ENCODE measurements around the gene RIMBP2. TPM values are rescaled to one million over a fixed set of nuclear protein-coding genes. Genes with fewer than 3 reads are reported as not detected.

The RIMBP2 gene
- total RNA-seq, 1 donor from 2014 or later = 0.09 TPM

GRCh38 chr12:130523208-130523607 is 192.9 kb downstream of the RIMBP2 start:
- ATAC-seq (no peak), DNase-seq (no peak)
- no peak overlapping the region for H3K27ac ChIP-seq
- no peaks in the 10 kb centered on the region for H3K9me3 ChIP-seq
- intact Hi-C loops (cut with DNase I) = no loop called here
- H3K4me3 ChIP-seq = no peak overlapping the region
- no peaks in the 10 kb centered on the region for H3K4me1 ChIP-seq
- TF ChIP-seq CTCF (IDR thresholded peaks at IDR 0.05) = no peak
- no peaks in the 10 kb centered on the region for H3K27me3 ChIP-seq
- H3K36me3 ChIP-seq = no peaks in the 10 kb centered on the region

GRCh38 chr12:130522244-130522834 is 193.8 kb downstream of the RIMBP2 start:
- TF ChIP-seq CTCF (IDR thresholded peaks at IDR 0.05) = no peak
- no peak for DNase-seq
- ATAC-seq = no peak
- Histone ChIP-seq H3K4me3 (no peak overlapping the region), H3K36me3 (no peaks in the 10 kb centered on the region), H3K27me3 (no peaks in the 10 kb centered on the region), H3K27ac (no peak overlapping the region), H3K4me1 (no peaks in the 10 kb centered on the region), H3K9me3 (no peaks in the 10 kb centered on the region)
- intact Hi-C loops (cut with DNase I) = no loop called here

GRCh38 chr12:130521375-130522124 is 194.5 kb downstream of the RIMBP2 start:
- H3K4me3 ChIP-seq = no peak overlapping the region
- intact Hi-C loops (cut with DNase I) = no loop called here
- no peaks in the 10 kb centered on the region for H3K27me3 ChIP-seq
- no peaks in the 10 kb centered on the region for H3K9me3 ChIP-seq
- no peaks in the 10 kb centered on the region for H3K36me3 ChIP-seq
- TF ChIP-seq CTCF (IDR thresholded peaks at IDR 0.05) = no peak
- DNase-seq = no peak
- no peaks in the 10 kb centered on the region for H3K4me1 ChIP-seq
- no peak for ATAC-seq
- H3K27ac ChIP-seq = no peak overlapping the region

GRCh38 chr12:130520784-130521183 is 195.3 kb downstream of the RIMBP2 start:
- TF ChIP-seq CTCF (IDR thresholded peaks at IDR 0.05) = no peak
- H3K27me3 ChIP-seq = no peaks in the 10 kb centered on the region
- no peaks in the 10 kb centered on the region for H3K36me3 ChIP-seq
- intact Hi-C loops (cut with DNase I) = no loop called here
- H3K27ac ChIP-seq = no peak overlapping the region
- DNase-seq (no peak), ATAC-seq (no peak)
- H3K9me3 ChIP-seq = no peaks in the 10 kb centered on the region
- H3K4me1 ChIP-seq = no peaks in the 10 kb centered on the region
- no peak overlapping the region for H3K4me3 ChIP-seq

GRCh38 chr12:130517588-130517987 is 198.5 kb downstream of the RIMBP2 start:
- Histone ChIP-seq H3K27me3 (no peaks in the 10 kb centered on the region), H3K27ac (no peak overlapping the region), H3K4me3 (no peak overlapping the region), H3K9me3 (no peaks in the 10 kb centered on the region), H3K4me1 (no peaks in the 10 kb centered on the region), H3K36me3 (no peaks in the 10 kb centered on the region)
- ATAC-seq = no peak
- DNase-seq = no peak
- intact Hi-C loops (cut with DNase I) = no loop called here
- TF ChIP-seq CTCF (IDR thresholded peaks at IDR 0.05) = no peak
